ENCODE results near the gene PTPN13.

PTPN13 gene

DNA sequence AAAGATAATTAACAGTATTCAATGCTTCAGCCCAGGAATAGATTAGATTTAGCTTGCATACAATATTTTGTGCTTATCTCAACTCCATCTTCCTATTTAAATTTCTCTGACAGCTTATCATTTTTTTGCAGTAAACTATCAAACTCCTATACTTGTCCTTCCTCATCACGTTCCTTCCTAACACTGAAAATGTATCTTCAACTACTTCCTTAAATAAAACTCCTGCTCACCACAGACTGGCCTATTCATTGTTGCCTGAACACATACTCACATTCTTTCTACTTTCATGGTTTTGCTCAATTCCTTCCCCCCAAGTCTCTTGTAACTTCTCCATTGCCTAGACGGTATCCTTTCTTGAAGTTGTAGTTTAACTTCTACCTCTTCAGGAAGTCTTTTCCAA, 28.5 kb upstream of the PTPN13 start:
- TF ChIP-seq, protein P1, sequence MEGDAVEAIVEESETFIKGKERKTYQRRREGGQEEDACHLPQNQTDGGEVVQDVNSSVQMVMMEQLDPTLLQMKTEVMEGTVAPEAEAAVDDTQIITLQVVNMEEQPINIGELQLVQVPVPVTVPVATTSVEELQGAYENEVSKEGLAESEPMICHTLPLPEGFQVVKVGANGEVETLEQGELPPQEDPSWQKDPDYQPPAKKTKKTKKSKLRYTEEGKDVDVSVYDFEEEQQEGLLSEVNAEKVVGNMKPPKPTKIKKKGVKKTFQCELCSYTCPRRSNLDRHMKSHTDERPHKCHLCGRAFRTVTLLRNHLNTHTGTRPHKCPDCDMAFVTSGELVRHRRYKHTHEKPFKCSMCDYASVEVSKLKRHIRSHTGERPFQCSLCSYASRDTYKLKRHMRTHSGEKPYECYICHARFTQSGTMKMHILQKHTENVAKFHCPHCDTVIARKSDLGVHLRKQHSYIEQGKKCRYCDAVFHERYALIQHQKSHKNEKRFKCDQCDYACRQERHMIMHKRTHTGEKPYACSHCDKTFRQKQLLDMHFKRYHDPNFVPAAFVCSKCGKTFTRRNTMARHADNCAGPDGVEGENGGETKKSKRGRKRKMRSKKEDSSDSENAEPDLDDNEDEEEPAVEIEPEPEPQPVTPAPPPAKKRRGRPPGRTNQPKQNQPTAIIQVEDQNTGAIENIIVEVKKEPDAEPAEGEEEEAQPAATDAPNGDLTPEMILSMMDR (IDR thresholded peaks at IDR 0.05; ENCODE audit: low read depth, low read length, missing control alignments), result no peak
- no peak for DNase-seq (ENCODE audit: low read depth)
- no peak overlapping the region for H3K4me3 ChIP-seq (ENCODE audit: low read depth, low read length)

DNA sequence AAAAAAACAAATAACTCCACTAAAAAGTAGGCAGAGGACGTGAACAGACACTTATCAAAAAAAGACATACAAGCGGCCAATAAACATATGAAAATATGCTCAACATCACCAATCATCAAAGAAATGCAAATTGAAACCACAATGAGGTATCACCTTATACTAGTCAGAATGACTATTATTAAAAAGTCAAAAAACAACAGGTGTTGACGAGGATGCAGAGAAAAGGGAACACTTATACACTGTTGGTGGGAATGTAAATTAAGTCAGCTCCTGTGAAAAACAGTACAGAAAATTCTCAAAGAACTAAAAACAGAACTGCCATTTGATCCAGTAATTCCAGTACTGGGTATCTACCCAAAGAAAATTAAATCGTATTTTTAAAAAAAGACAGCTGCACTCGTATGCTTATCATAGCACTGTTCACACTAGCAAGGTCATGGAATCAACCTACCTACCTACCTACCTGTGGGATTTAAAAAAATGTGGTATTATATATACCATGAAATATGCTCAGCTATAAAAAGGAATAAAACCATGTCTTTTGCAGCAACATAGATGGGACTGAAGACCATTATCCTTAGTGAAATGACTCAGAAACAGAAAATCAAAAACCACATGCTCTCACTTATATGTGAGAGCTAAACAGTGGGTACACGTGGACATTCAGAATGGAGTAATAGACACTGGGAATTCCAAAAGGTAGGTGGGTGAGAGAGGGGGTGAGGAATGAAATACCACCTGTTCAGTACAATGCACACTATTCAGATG, 24.8 kb upstream of the PTPN13 start:
- TF ChIP-seq, protein P1 (IDR thresholded peaks at IDR 0.05; ENCODE audit: low read depth, low read length, missing control alignments), result no peak

DNA sequence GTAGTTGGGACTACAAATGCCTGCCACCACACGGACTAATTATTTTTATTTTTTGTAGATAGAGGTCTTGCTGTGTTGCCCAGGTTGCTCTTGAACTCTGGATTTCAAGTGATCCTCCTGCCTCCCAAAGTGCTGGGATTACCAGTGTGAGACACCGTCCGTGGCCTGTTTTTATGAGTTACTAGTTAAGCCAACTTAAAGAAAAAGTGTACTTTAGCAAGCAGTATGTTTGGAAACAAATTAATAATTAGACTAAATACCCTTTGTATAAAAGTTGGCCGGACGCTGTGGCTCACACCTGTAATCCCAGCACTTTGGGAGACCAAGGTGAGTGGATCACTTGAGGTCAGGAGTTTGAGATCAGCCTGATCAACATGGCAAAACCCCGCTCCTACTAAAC, 14.2 kb upstream of the PTPN13 start:
- no peak for DNase-seq (ENCODE audit: low read depth)
- no peak overlapping the region for H3K4me3 ChIP-seq (ENCODE audit: low read depth, low read length)
- TF ChIP-seq, protein P1 (IDR thresholded peaks at IDR 0.05; ENCODE audit: low read depth, low read length, missing control alignments), result no peak

More for the DNA sequence above, 24.8 kb upstream of the PTPN13 start:
- no peak for DNase-seq (ENCODE audit: low read depth)
- H3K4me3 ChIP-seq (ENCODE audit: low read depth, low read length), result no peak overlapping the region

DNA sequence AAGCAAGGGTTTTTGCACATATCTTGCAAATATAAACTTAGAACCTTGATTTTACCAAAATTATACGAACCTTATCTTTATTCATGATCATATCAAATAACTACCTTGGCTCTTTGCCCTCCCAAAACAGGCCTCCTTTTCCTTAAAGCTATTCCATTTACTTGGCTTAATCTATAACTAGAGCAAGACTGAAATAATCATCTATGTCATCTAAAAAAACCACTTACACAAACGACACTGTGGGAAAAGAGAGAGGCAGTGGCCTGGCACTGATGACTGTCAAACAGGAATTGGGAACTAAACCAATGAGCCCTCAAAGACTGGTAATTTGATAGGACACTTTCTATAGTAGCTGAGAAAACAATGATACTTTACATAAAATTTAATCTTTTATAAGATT, 11.7 kb upstream of the PTPN13 start:
- no peak overlapping the region for H3K4me3 ChIP-seq (ENCODE audit: low read depth, low read length)

DNA sequence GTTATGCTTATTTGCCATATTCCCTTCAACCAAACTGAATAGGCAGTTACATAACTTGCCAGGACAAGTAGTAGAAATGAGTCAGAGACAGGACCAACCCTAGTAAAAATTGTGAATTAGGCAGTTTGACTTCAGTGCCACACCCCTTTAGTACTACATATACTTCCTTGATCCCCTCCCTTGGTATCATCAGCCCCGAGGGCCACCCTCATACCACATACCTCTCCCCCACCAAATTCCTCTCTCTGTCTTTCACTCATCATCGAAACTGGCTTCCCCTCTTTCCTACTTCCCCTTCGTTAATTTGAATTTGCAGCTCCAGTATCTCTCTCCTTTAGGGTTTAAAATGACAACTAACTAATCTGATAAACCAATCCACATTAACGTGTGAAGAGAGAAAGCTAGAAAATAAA, 7.9 kb upstream of the PTPN13 start:
- no peak overlapping the region for H3K4me3 ChIP-seq (ENCODE audit: low read depth, low read length)
- no peak for DNase-seq (ENCODE audit: low read depth)
- TF ChIP-seq, protein P1 (IDR thresholded peaks at IDR 0.05; ENCODE audit: low read depth, low read length, missing control alignments), result no peak

More for the DNA sequence above, 11.7 kb upstream of the PTPN13 start:
- DNase-seq (ENCODE audit: low read depth), result no peak
- TF ChIP-seq, protein P1 (IDR thresholded peaks at IDR 0.05; ENCODE audit: low read depth, low read length, missing control alignments), result no peak

DNA sequence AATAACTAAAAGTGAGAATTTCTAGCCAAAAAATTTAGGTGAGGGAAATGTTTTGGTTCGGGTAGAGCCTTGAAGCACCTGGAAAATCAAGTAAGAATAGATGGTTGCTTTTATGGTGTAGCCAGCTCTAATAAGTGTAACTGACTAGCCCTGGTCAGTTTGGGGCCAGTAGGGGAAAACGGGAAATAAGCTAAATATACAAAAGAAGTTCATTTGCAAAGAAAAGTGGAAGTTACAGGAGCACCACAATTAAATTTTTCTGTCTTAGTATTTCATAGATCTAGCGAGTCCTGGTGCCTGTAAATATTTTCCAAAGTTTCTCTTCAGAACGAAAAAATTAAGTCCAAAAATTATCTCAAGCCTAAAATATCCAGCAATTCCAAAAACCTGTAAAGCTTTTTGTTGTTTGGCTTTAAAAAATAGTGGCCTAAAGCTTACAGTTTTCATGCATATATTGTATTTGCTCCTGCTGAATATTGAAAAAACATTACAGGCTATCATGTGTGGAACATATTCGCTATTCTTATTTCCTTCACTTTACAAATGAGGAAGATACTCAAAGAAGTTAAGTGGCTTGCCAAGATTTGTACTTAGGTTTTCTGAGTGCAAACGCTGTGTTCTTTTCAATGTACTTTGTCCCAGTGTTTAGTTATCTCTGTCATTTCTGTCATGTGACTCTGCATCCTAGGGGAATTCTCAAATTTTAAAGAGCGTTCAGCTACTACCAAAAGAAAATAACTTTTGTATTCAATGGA, 7.3 kb upstream of the PTPN13 start:
- TF ChIP-seq, protein P1 (IDR thresholded peaks at IDR 0.05; ENCODE audit: low read depth, low read length, missing control alignments), result no peak
- no peak for DNase-seq (ENCODE audit: low read depth)
- no peak overlapping the region for H3K4me3 ChIP-seq (ENCODE audit: low read depth, low read length)
